Natural killer cell (primary cell): ENCODE results near the gene KLHL21. TPM values are rescaled to one million over a fixed set of nuclear protein-coding genes. Genes with fewer than 3 reads are reported as not detected.

Experiments used
- ATAC-seq, 3 donors: fragments of 150-1000 bp in 2 of 3; fragments of 200-7000 bp in 1 of 3; cut with Tn5 transposase; 1 replicate in 1 of 3; 2 replicates in 2 of 3; pipeline ENCODE4 v1.10.0; 2021; ENCODE audit warnings: mild to moderate bottlenecking in 2 of 3, moderate library complexity in 2 of 3
- DNase-seq, 2 donors: peaks; one replicate each; pipeline versions ENCODE4 v3.0.0 to v3.0.0-alpha.2; 2013 to 2021; ENCODE audit warnings: mixed read lengths in 1 of 2
- H3K27ac ChIP-seq: one replicate; pipeline ENCODE4 v1.5.1; 2013; ENCODE audit warnings: mild to moderate bottlenecking, low read length
- H3K27me3 ChIP-seq: one replicate; pipeline ENCODE4 v1.6.1; 2013; ENCODE audit warnings: low read length; ENCODE audit not compliant: control insufficient read depth, insufficient read depth
- H3K36me3 ChIP-seq: one replicate; pipeline ENCODE4 v1.6.1; 2013; ENCODE audit warnings: low read length; ENCODE audit not compliant: control insufficient read depth, insufficient read depth
- H3K4me1 ChIP-seq: one replicate; pipeline ENCODE4 v1.6.1; 2013; ENCODE audit warnings: low read length; ENCODE audit not compliant: control insufficient read depth, insufficient read depth
- H3K4me3 ChIP-seq: one replicate; pipeline ENCODE4 v1.5.1; 2013; ENCODE audit warnings: low read length
- H3K9me3 ChIP-seq: one replicate; pipeline ENCODE4 v1.6.1; 2013; ENCODE audit warnings: low read length; ENCODE audit not compliant: control insufficient read depth, insufficient read depth
- H3K27ac Mint-ChIP-seq, 2 donors: one replicate each; pipeline ENCODE4 v1.8.0; 2022; ENCODE audit warnings: mild to moderate bottlenecking in 2 of 2, mixed read lengths in 2 of 2, moderate library complexity in 1 of 2
- H3K27me3 Mint-ChIP-seq, 2 donors: one replicate each; pipeline ENCODE4 v1.8.0; 2022; ENCODE audit warnings: low read depth in 2 of 2, mixed read lengths in 2 of 2
- H3K36me3 Mint-ChIP-seq: one replicate; pipeline ENCODE4 v1.8.0; 2022; ENCODE audit warnings: mixed read lengths
- H3K4me1 Mint-ChIP-seq, 2 donors: one replicate each; pipeline ENCODE4 v1.8.0; 2022; ENCODE audit warnings: mixed read lengths in 2 of 2
- H3K4me3 Mint-ChIP-seq: one replicate; pipeline ENCODE4 v1.8.0; 2022; ENCODE audit warnings: mild to moderate bottlenecking, moderate library complexity, mixed read lengths
- H3K9me3 Mint-ChIP-seq, 2 donors: one replicate each; pipeline ENCODE4 v1.8.0; 2022; ENCODE audit warnings: mixed read lengths in 2 of 2
- CTCF ChIP-seq: fragments of 200-600 bp; IDR thresholded peaks from one replicate; pipeline ENCODE4 v1.8.0; 2022; ENCODE audit warnings: antibody characterized with exemption
- WGBS: methylation state at CpG from one replicate; pipeline ENCODE4 v1.1.7; 2013; ENCODE audit warnings: missing lambda C conversion rate; ENCODE audit not compliant: insufficient coverage; 5-methylcytosine and 5-hydroxymethylcytosine counted together
- intact Hi-C: fragments of 100-400 bp; cut with micrococcal nuclease; formaldehyde crosslinking; loops from one replicate; pipeline ENCODE4 v1.14.2; 2022
- total RNA-seq, 4 donors: library from RNA; stranded (reverse); fragments of 120-200 nt in 1 of 4; gene quantifications; one replicate each; pipeline versions ENCODE4 v1.2.3 to v1.2.4, GENCODE V29; 2013 to 2022

KLHL21 gene
- total RNA-seq, 3 donors from 2014 or later (not counting 1 experiment from before 2014, with no cell fraction given) = 23.5 to 37.8 (median 28.9) TPM

GRCh38 chr1:6580119-6580592 lies 22.5 kb downstream of the KLHL21 start:
- Histone ChIP-seq H3K27me3 (no peaks in the 10 kb centered on the region), H3K4me1 (peaks cover 39% of the 10 kb centered on the region), H3K9me3 (no peaks in the 10 kb centered on the region), H3K27ac (peak overlapping the region; percentile 82), H3K36me3 (no peaks in the 10 kb centered on the region), H3K4me3 (peak overlapping the region; percentile 79)
- H3K27ac Mint-ChIP-seq = peak overlapping the region; percentile 94 to 99
- WGBS = under 1% methylated on average over 30 of the region's 30 CpGs
- no peak for DNase-seq
- peaks cover 17 to 45% of the 10 kb centered on the region in 2 donors for H3K4me1 Mint-ChIP-seq
- H3K9me3 Mint-ChIP-seq = no peaks in the 10 kb centered on the region
- no peaks in the 10 kb centered on the region for H3K27me3 Mint-ChIP-seq
- intact Hi-C loops = no loop called here
- no peaks in the 10 kb centered on the region for H3K36me3 Mint-ChIP-seq
- ATAC-seq = peak; percentile 4 to 43 (median 5)
- H3K4me3 Mint-ChIP-seq = peak overlapping the region; percentile 93
- TF ChIP-seq CTCF = no peak

GRCh38 chr1:6579374-6580118 lies 23.1 kb downstream of the KLHL21 start, which contains the start of gene ZBTB48:
ZBTB48 (plus strand) TSS chr1:6579994; CDS start chr1:6580610, 616 bp downstream.
- Histone ChIP-seq H3K36me3 (no peaks in the 10 kb centered on the region), H3K9me3 (no peaks in the 10 kb centered on the region), H3K4me1 (peaks cover 37% of the 10 kb centered on the region), H3K27me3 (no peaks in the 10 kb centered on the region), H3K27ac (peak within 1 kb of the TSS; percentile 82), H3K4me3 (peak within 1 kb of the TSS; percentile 79)
- TF ChIP-seq CTCF = no peak
- Mint-ChIP-seq H3K4me1 (peaks cover 11 to 39% of the 10 kb centered on the region in 2 donors), H3K36me3 (no peaks in the 10 kb centered on the region), H3K4me3 (peak within 1 kb of the TSS; percentile 93), H3K9me3 (no peaks in the 10 kb centered on the region), H3K27me3 (no peaks in the 10 kb centered on the region), H3K27ac (peak within 1 kb of the TSS; percentile 94 to 99)
- 18% methylated on average over 58 of the region's 58 CpGs for WGBS
- intact Hi-C loops = loop anchor here (1.0 kb wide), 1 partner anchor 22 kb away; no protein-coding TSS in a partner anchor
- ATAC-seq (peak; percentile 97 to 98 (median 97)), DNase-seq (peak; percentile 97 to 98)

GRCh38 chr1:6578624-6579373 lies 23.9 kb downstream of the KLHL21 start:
- Mint-ChIP-seq H3K4me1 (peaks cover 8 to 35% of the 10 kb centered on the region in 2 donors), H3K36me3 (no peaks in the 10 kb centered on the region), H3K4me3 (peak overlapping the region; percentile 93), H3K27me3 (no peaks in the 10 kb centered on the region), H3K9me3 (no peaks in the 10 kb centered on the region), H3K27ac (peak overlapping the region; percentile 94 to 99)
- DNase-seq = no peak
- Histone ChIP-seq H3K4me1 (peaks cover 35% of the 10 kb centered on the region), H3K9me3 (no peaks in the 10 kb centered on the region), H3K36me3 (no peaks in the 10 kb centered on the region), H3K27ac (peak overlapping the region; percentile 82), H3K27me3 (no peaks in the 10 kb centered on the region), H3K4me3 (no peak overlapping the region)
- ATAC-seq = no peak
- no peak for TF ChIP-seq CTCF
- intact Hi-C loops = loop anchor here (1.0 kb wide), 1 partner anchor 23 kb away; no protein-coding TSS in a partner anchor
- WGBS = 92% methylated on average over 14 of the region's 14 CpGs
